Effector memory CD4-positive, alpha-beta T cell (primary cell): ENCODE data around the gene TMEM50A.
"Not testable (repeated sequence)": the region's sequence is repeated elsewhere in the genome, so short reads cannot be mapped to it uniquely, and the experiment has no call there.

Source experiments
- DNase-seq, 3 donors: peaks; one replicate each; pipeline ENCODE4 v3.0.0-alpha.2; 2020
- H3K27ac ChIP-seq: 2 replicates; pipeline ENCODE4 v1.7.0; 2013; ENCODE audit warnings: mild to moderate bottlenecking, low read length, moderate library complexity; ENCODE audit not compliant: insufficient read depth, poor library complexity, severe bottlenecking
- H3K27me3 ChIP-seq: replicated peaks from 2 replicates; pipeline ENCODE4 v1.7.0; 2013; ENCODE audit warnings: mild to moderate bottlenecking, low read length; ENCODE audit not compliant: insufficient read depth, control insufficient read depth, poor library complexity, severe bottlenecking
- H3K36me3 ChIP-seq: 2 replicates; pipeline ENCODE4 v1.7.0; 2013; ENCODE audit warnings: mild to moderate bottlenecking, low read length, moderate library complexity; ENCODE audit not compliant: control insufficient read depth, insufficient read depth
- H3K4me1 ChIP-seq: 2 replicates; pipeline ENCODE4 v1.7.0; 2013; ENCODE audit warnings: low read length, mild to moderate bottlenecking; ENCODE audit not compliant: control insufficient read depth, insufficient read depth, poor library complexity, severe bottlenecking
- H3K4me3 ChIP-seq: 2 replicates; pipeline ENCODE4 v1.7.0; 2013; ENCODE audit warnings: low read length, low read depth, mild to moderate bottlenecking; ENCODE audit not compliant: insufficient read depth, poor library complexity, severe bottlenecking
- H3K9me3 ChIP-seq: 2 replicates; pipeline ENCODE4 v1.7.0; 2013; ENCODE audit warnings: mild to moderate bottlenecking, low read length, moderate library complexity; ENCODE audit not compliant: control insufficient read depth

Gene TMEM50A

DNA sequence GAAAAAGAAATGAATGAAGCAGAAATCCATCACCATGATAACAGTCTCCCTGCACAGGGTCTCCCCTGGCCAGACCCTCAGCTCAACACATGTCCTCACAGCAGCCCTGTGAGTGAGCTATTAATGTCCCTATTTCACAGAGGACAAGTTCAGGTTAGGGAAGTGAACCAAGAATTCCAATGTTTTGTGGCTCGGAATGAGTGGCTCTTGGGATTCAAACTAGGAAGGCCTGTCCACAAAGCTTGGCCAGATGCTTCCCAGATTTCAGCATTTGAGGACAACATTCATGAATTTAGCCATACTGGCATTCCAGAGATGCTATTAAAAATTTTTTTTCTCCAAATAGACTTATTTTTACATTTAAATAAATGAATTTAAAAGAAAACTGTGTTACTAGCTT, 44.4 kb downstream of the TMEM50A start:
- not testable (repeated sequence) for DNase-seq

DNA sequence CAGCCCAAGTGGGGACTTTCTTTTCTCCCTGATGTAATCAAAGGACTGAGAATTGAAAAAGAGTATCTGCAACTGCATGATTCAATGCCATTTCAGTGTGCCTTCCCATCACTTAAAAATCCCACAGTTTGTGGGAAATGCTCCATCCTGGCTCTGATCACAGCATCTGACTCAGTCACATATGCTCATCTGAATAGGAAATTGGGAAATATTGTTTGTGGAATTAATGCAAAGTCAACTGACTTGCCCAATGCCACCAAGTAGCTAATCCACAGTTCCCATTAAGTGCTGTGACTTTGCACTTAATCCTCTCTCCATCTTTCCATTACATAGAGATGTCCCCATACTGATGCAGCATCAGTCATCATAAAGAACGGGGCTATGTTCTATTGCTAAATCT, 45.0 kb downstream of the TMEM50A start:
- not testable (repeated sequence) for H3K36me3 ChIP-seq, DNase-seq

More for the DNA sequence above, 44.4 kb downstream of the TMEM50A start:
- not testable (repeated sequence) for H3K4me1 ChIP-seq, H3K9me3 ChIP-seq, H3K36me3 ChIP-seq, H3K4me3 ChIP-seq, H3K27ac ChIP-seq, H3K27me3 ChIP-seq

DNA sequence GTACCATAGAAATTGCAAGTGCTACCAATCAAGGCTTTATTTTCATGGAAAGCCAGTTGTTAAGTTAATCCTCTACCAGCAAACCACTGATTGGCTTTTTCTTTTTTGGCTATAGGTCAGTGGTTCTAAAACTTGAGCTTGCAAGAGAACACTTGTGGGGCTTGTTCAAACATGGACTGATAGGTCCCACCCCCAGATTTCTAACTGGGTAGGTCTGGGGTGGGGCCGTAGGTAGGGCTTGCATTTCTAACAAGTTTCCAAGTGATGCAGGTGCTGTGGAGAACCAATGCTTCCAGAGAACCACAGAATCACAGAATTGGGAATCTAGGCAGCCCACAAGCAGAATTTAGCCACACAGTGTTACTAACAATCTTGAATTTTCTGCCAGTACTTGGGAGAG, 45.7 kb downstream of the TMEM50A start:
- not testable (repeated sequence) for H3K9me3 ChIP-seq, H3K27me3 ChIP-seq, DNase-seq, H3K4me3 ChIP-seq, H3K27ac ChIP-seq, H3K36me3 ChIP-seq, H3K4me1 ChIP-seq

More for the DNA sequence above, 45.0 kb downstream of the TMEM50A start:
- H3K9me3 ChIP-seq, H3K4me3 ChIP-seq, H3K4me1 ChIP-seq, H3K27me3 ChIP-seq, H3K27ac ChIP-seq: not testable (repeated sequence)

DNA sequence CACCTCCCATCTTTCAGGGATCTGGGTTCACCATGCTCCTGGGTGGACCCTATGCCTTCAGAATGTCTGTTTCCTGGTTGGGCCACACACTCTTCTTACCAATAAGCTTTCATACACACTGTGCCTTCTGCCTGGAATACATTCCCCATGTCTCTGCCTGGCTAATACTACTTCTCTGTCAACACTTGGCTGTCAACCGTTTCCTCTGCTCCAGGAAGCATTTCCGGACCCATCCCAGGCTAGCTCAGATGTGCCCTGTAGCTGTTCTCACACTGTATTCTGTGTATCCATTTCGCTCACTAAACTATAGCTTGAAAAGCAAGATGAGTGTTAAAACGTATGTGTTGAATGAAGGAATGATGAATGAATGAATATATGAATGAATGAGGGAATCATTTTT, 49.0 kb downstream of the TMEM50A start:
- H3K27me3 ChIP-seq, H3K27ac ChIP-seq, DNase-seq, H3K9me3 ChIP-seq, H3K4me3 ChIP-seq, H3K36me3 ChIP-seq, H3K4me1 ChIP-seq: not testable (repeated sequence)

DNA sequence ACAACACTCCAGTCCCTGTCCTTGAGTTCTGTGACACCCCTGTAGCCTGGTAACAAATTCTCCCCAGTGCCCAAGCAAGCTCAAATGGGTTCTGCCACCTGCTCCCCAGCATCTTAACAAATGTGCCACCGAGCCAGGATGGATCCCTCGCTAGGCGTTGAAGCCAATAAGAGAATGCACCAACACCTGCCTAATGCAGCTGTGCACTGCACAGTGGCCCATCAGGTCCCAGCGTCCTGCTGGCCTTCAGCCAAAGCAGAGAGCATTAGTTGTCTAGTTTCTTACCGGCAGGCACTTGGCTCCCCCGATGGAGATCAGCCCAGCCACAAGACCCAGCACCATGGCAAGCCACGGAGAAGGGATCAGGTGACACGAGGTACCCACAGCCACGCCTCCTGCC, 50.6 kb downstream of the TMEM50A start:
- not testable (repeated sequence) for H3K4me3 ChIP-seq, H3K9me3 ChIP-seq, DNase-seq, H3K27me3 ChIP-seq, H3K36me3 ChIP-seq, H3K27ac ChIP-seq, H3K4me1 ChIP-seq

DNA sequence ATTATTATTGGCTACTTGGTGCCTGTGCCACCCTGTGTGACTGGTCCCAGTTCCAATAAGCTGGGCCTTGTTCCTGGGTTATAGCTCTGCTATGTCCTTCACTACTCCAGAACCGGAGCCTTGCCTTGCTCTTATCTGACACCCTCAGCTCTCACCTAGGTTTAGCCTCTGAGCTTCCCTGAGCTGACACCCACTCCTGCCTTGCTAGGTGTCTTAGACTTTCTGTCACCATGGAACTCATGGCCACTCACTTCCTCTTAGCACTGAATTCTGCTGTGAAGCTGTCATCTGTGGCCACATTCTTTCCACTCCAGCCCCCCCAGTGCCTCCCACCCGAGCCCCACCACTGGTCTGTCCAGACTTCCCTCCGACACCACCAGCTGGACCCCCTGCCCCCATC, 51.6 kb downstream of the TMEM50A start:
- not testable (repeated sequence) for H3K9me3 ChIP-seq, H3K27ac ChIP-seq, H3K4me1 ChIP-seq, H3K4me3 ChIP-seq, H3K27me3 ChIP-seq, H3K36me3 ChIP-seq, DNase-seq

DNA sequence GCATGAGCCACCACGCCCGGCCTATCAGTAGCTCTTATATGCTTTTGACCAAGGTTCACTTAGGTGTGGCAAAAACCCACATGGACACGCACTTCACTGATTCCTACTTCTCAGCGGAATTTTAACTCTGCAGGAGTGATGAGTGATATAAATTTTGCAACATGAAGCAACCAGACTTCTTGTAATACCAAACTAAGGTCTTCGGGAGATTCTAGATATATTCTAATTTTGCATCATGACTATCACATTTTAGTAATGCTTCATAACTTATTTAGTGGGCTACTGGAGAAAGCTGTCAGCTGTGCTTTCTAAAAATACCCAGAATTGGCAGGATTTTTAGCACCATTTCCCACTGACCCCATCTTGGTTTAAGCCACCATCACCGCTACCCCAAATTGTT, 54.7 kb downstream of the TMEM50A start:
- no peak for DNase-seq
- Histone ChIP-seq H3K36me3 (no peaks in the 10 kb centered on the region), H3K27ac (no peak overlapping the region), H3K9me3 (no peaks in the 10 kb centered on the region), H3K27me3 (no peaks in the 10 kb centered on the region), H3K4me1 (no peaks in the 10 kb centered on the region), H3K4me3 (no peak overlapping the region)

DNA sequence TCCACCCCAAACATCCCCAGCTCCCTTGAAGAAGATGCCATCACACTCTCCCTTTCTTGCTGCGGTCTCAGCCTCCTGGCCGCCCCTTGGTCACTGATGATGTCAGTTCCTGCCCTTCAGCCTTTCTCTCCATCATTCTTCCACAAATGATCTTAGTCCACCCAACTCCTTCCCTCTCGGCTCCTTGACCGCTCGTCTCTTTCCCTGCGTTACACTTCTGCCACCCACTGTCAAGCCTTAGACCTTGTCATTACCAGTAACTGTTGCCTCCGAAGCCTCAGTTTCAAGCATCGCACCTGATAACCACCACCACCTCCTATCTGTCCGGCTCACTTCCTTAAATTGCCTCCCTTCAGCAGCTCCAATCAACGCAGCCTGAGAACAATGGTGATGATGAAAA, 59.4 kb downstream of the TMEM50A start:
- H3K27ac ChIP-seq, H3K36me3 ChIP-seq, DNase-seq, H3K27me3 ChIP-seq, H3K4me1 ChIP-seq, H3K9me3 ChIP-seq, H3K4me3 ChIP-seq: not testable (repeated sequence)

DNA sequence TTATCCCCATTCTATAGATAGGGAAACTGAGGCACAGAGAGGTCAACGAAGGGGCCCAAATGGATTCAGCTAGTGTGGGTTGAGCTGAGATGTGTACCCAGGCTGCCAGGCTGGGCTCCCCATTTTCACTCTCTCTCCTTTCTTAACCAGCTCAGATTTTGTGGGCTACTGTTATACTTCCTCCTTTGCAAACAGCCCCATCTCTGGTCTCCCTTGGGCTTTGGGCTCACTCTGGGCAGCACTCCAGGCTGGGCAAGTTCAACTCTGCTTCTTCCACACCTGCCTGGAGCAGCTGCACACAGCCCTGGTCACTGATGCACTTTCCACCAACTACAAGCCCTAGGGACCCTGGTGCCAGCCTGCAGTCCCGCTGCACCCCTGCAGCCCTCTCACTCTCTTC, 59.9 kb downstream of the TMEM50A start:
- not testable (repeated sequence) for DNase-seq, H3K4me1 ChIP-seq, H3K9me3 ChIP-seq, H3K36me3 ChIP-seq, H3K27me3 ChIP-seq, H3K4me3 ChIP-seq, H3K27ac ChIP-seq

DNA sequence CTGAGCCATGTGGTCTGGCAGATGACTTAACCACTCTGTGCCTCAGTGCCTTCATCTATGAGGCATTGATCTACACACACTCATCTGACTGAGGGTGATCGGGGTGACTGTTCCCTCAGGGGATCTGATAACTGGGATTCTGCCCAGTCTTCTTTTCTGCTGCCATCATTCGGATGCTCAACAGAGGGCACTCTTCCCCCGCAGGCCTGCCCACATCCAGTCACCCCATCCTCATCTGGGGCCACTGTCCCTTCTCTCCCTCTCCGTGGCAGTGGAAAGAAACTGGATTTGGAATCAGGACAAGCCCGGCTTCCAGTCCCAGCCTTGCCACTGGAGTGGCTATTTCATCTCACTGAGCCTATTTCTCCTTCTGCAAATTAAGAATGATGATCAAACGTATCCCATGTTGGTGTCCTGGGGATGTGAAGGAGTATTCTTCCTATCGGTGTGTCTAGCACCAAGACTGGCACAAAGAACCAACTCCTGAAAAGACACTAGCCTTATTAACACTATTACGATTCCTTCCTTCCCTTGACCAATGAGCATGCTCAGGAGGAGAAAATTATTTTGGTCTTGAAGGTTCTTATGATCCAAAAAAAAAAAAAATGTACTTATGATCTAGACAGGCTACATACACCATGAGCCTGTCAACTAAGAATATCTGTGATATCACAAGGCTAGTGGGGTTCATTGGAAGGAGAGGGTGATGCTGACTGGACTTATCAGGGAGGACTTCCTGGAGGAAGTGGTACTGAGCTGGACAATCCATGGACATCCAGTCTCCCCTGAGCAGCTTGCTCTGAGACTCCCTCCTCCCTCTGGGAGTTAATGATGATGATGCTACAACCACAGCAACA, 65.0 kb downstream of the TMEM50A start:
- H3K27ac ChIP-seq, H3K4me3 ChIP-seq, H3K4me1 ChIP-seq, H3K27me3 ChIP-seq, H3K36me3 ChIP-seq, DNase-seq, H3K9me3 ChIP-seq: not testable (repeated sequence)
